ENCODE data around the gene POR. TPM values are rescaled to one million over a fixed set of nuclear protein-coding genes. Genes with fewer than 3 reads are reported as not detected.
"Not testable (repeated sequence)": the region's sequence is repeated elsewhere in the genome, so short reads cannot be mapped to it uniquely, and the experiment has no call there.

POR gene
- total and polyA plus RNA-seq, 2 experiments from 2014 or later, result 106 to 220 TPM

- Histone ChIP-seq H3K9me3 (ENCODE audit: low read depth) (no peaks in the 10 kb centered on the region), H4K20me1 (ENCODE audit: insufficient read depth, poor library complexity, severe bottlenecking) (no peaks in the 10 kb centered on the region), H3K4me3 (no peak overlapping the region), H3K27me3 (no peaks in the 10 kb centered on the region), H3K27ac (no peak overlapping the region), H3K4me1 (ENCODE audit: insufficient read depth) (no peaks in the 10 kb centered on the region), H3K4me2 (no peak overlapping the region), H3K36me3 (replicated peaks; ENCODE audit: insufficient read depth, low read depth) (no peaks in the 10 kb centered on the region), H3K79me2 (no peaks in the 10 kb centered on the region), H2AFZ (no peak overlapping the region), H3K9me2 (replicated peaks; ENCODE audit: insufficient read depth) (no peaks in the 10 kb centered on the region)
- TF ChIP-seq CTCF (IDR thresholded peaks at IDR 0.05; ENCODE audit: poor library complexity) (no peak), EZH2 (IDR thresholded peaks at IDR 0.05; ENCODE audit: borderline replicate concordance) (no peak), EZH2phosphoT487 (IDR thresholded peaks at IDR 0.05; ENCODE audit: low read depth, severe bottlenecking, unreplicated experiment) (no peak)
- DNase-seq (ENCODE audit: low spot score), result no peak
- WGBS (ENCODE audit: low lambda C conversion rate, missing lambda C conversion rate), result 95% methylated on average over 6 of the region's 6 CpGs
These were observed 87.2 kb downstream of the POR start for GRCh38 chr7:76002139-76002538.

- H3K4me3 ChIP-seq, result no peak overlapping the region
- no peak overlapping the region for H2AFZ ChIP-seq
- DNase-seq (ENCODE audit: low spot score), result no peak
- H3K27me3 ChIP-seq, result no peaks in the 10 kb centered on the region
- no peaks in the 10 kb centered on the region for H3K9me3 ChIP-seq (ENCODE audit: low read depth)
- no peaks in the 10 kb centered on the region for H3K79me2 ChIP-seq
- no peak for TF ChIP-seq EZH2 (IDR thresholded peaks at IDR 0.05; ENCODE audit: borderline replicate concordance)
- TF ChIP-seq CTCF (IDR thresholded peaks at IDR 0.05; ENCODE audit: poor library complexity), result no peak
- no peak for TF ChIP-seq EZH2phosphoT487 (IDR thresholded peaks at IDR 0.05; ENCODE audit: low read depth, severe bottlenecking, unreplicated experiment)
- no peak overlapping the region for H3K4me2 ChIP-seq
- no peaks in the 10 kb centered on the region for H4K20me1 ChIP-seq (ENCODE audit: insufficient read depth, poor library complexity, severe bottlenecking)
- no peaks in the 10 kb centered on the region for H3K36me3 ChIP-seq (replicated peaks; ENCODE audit: insufficient read depth, low read depth)
- no peaks in the 10 kb centered on the region for H3K4me1 ChIP-seq (ENCODE audit: insufficient read depth)
- no peak overlapping the region for H3K27ac ChIP-seq
- WGBS (ENCODE audit: low lambda C conversion rate, missing lambda C conversion rate), result 98% methylated on average over 3 of the region's 3 CpGs
- no peaks in the 10 kb centered on the region for H3K9me2 ChIP-seq (replicated peaks; ENCODE audit: insufficient read depth)
These were observed 87.9 kb downstream of the POR start for GRCh38 chr7:76002822-76003221.

GRCh38 chr7:76003351-76003750 is 88.4 kb downstream of the POR start:
- no peak for DNase-seq (ENCODE audit: low spot score)
- Histone ChIP-seq H3K36me3 (replicated peaks; ENCODE audit: insufficient read depth, low read depth) (no peaks in the 10 kb centered on the region), H3K9me3 (ENCODE audit: low read depth) (no peaks in the 10 kb centered on the region), H3K79me2 (no peaks in the 10 kb centered on the region), H3K9me2 (replicated peaks; ENCODE audit: insufficient read depth) (no peaks in the 10 kb centered on the region), H3K4me1 (ENCODE audit: insufficient read depth) (no peaks in the 10 kb centered on the region), H3K4me3 (no peak overlapping the region), H2AFZ (no peak overlapping the region), H3K4me2 (no peak overlapping the region), H3K27me3 (no peaks in the 10 kb centered on the region), H3K27ac (no peak overlapping the region), H4K20me1 (ENCODE audit: insufficient read depth, poor library complexity, severe bottlenecking) (no peaks in the 10 kb centered on the region)
- TF ChIP-seq EZH2 (IDR thresholded peaks at IDR 0.05; ENCODE audit: borderline replicate concordance) (no peak), CTCF (IDR thresholded peaks at IDR 0.05; ENCODE audit: poor library complexity) (no peak), EZH2phosphoT487 (IDR thresholded peaks at IDR 0.05; ENCODE audit: low read depth, severe bottlenecking, unreplicated experiment) (no peak)
- WGBS (ENCODE audit: low lambda C conversion rate, missing lambda C conversion rate), result 98% methylated on average over 10 of the region's 10 CpGs

- H4K20me1 ChIP-seq (ENCODE audit: insufficient read depth, poor library complexity, severe bottlenecking); H3K4me2 ChIP-seq; H3K4me3 ChIP-seq; H3K36me3 ChIP-seq (replicated peaks; ENCODE audit: insufficient read depth, low read depth); H2AFZ ChIP-seq; DNase-seq (ENCODE audit: low spot score); H3K79me2 ChIP-seq; H3K4me1 ChIP-seq (ENCODE audit: insufficient read depth); H3K9me2 ChIP-seq (replicated peaks; ENCODE audit: insufficient read depth); H3K27me3 ChIP-seq; H3K9me3 ChIP-seq (ENCODE audit: low read depth); H3K27ac ChIP-seq: not testable (repeated sequence)
- WGBS (ENCODE audit: low lambda C conversion rate, missing lambda C conversion rate), result 86% methylated on average over 4 of the region's 4 CpGs
These were observed 90.0 kb downstream of the POR start for GRCh38 chr7:76005004-76005403.
